Jurkat, Clone E6-1 (cell line): ENCODE measurements around the gene NPIPB5. TPM values are rescaled to one million over a fixed set of nuclear protein-coding genes. Genes with fewer than 3 reads are reported as not detected.
"Not testable (repeated sequence)": the region's sequence is repeated elsewhere in the genome, so short reads cannot be mapped to it uniquely, and the experiment has no call there.

Source experiments
- DNase-seq: peaks from one replicate; pipeline ENCODE4 v3.0.0-alpha.2; 2011; ENCODE audit warnings: low read depth, low spot score
- H3K4me3 ChIP-seq: 2 replicates; pipeline ENCODE4 v1.5.1; 2011; ENCODE audit warnings: mild to moderate bottlenecking, low read length, control low read depth, moderate library complexity
- polyA plus RNA-seq: library from polyadenylated mRNA; unstranded; fragments of >200 nt; gene quantifications from one replicate; pipeline ENCODE4 v1.2.1, GENCODE V29; 2012; ENCODE audit warnings: missing spikeins; ENCODE audit not compliant: insufficient read length, insufficient read depth

Gene NPIPB5
- 76.3 TPM for polyA plus RNA-seq

- not testable (repeated sequence) for DNase-seq, H3K4me3 ChIP-seq
These were observed at the start of gene NPIPB5 for GRCh38 chr16:22510591-22510990. Gene NPIPB5 (plus strand): TSS chr16:22510891. CDS start chr16:22513802, 2,911 bp downstream.

DNA sequence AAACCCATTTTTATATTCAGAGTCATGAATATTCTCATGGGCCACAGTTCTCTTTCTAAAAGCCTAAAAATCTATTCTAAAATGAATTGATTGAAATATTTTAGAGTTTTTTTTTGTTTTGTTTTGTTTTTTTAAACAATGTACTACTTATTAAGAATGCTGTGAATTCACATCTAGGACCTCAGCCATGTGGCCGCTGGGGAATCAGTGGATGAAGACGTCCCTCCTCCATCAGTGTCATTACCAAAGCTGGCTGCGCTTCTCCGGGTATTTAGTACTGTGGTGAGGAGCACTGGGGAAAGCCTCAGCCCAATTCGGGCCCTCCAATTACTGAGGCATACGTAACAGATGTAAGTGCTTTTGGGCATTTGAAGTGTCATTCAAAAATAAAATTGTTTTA, 41.8 kb upstream of the NPIPB5 start:
- H3K4me3 ChIP-seq, DNase-seq: not testable (repeated sequence)

DNA sequence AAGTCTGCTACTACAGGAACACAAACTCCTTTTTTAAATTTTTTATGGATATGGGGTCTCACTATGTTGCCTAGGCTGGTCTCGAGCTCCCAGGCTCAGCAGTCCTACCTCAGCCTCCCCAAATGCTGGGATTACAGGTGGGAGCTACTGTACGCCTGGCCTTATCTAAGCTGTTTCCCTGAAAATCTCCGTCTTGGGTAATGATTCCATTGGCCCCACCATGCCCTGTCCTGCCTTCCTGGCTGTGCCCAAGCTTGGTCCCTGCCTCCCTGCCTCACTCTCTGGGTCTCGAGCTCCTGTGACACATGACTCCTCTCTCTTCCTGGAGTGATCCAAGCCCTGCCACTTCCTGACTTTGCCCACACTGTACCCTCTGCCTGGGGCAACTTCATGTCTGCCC, 27.3 kb downstream of the NPIPB5 start:
- not testable (repeated sequence) for DNase-seq, H3K4me3 ChIP-seq

- not testable (repeated sequence) for DNase-seq, H3K4me3 ChIP-seq
These were observed 34.1 kb downstream of the NPIPB5 start for GRCh38 chr16:22544809-22545208.

- H3K4me3 ChIP-seq, DNase-seq: not testable (repeated sequence)
These were observed 35.9 kb downstream of the NPIPB5 start for GRCh38 chr16:22546630-22547029.

- not testable (repeated sequence) for DNase-seq, H3K4me3 ChIP-seq
These were observed 36.6 kb downstream of the NPIPB5 start for GRCh38 chr16:22547170-22547765.

DNA sequence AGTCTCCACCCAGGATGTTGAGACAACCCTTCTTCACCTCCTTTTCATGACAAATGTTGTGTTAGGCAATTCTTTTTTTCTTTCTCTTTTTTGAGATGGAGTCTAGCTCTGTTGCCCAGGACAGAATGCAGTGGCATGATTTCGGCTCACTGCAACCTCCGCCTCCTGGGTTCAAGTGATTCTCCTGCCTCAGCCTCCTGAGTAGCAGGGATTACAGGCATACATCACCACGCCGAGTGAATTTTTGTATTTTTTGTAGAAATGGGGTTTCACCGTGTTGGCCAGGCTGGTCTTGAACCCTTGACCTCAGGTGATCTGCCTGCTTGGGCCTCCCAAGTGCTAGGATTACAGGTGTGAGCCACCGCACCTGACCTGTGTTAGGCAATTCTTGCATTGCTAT, 39.2 kb downstream of the NPIPB5 start:
- not testable (repeated sequence) for DNase-seq, H3K4me3 ChIP-seq

GRCh38 chr16:22551143-22551542, 40.5 kb downstream of the NPIPB5 start:
- not testable (repeated sequence) for DNase-seq, H3K4me3 ChIP-seq

DNA sequence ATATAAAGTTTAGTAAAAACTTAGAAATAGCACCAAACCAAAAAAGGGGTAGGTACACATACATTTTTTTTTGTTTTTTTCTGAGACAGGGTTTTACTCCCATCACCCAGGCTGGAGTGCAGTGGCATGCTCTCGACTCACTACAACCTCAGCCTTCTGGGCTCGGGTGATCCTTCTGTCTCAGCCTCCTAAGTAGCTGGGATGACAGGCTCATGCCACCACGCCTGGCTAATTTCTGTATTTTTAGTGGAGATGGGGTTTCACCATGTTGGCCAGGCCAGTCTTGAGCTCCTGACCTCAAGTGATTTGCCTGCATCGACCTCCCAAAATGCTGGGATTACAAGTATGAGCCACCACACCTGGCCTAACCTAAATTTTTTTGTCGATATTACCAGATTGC, 41.0 kb downstream of the NPIPB5 start:
- not testable (repeated sequence) for H3K4me3 ChIP-seq, DNase-seq

DNA sequence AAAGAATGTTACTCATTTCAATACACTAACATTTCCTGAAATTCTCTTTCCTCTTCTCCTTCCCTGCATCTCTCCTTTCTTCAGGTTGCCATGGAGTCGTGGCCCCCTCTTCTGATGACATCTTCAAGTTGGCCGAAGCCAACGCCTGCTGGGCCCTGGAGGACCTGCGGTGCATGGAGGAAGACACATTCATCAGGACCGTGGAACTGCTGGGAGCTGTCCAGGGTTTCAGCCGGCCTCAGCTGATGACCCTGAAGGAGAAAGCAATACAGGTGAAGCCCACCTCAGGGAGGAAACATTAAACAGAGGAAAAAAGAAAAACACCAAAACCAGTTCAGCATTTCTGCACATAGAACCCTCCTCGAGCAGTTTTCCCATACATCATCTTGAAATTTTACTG, 46.1 kb downstream of the NPIPB5 start:
- DNase-seq, H3K4me3 ChIP-seq: not testable (repeated sequence)
